Bronchial epithelial cell (primary cell): ENCODE results near the gene TSPAN1. TPM values are rescaled to one million over a fixed set of nuclear protein-coding genes. Genes with fewer than 3 reads are reported as not detected.
"Not testable (repeated sequence)": the region's sequence is repeated elsewhere in the genome, so short reads cannot be mapped to it uniquely, and the experiment has no call there.

Experiments used
- DNase-seq: peaks from one replicate; pipeline ENCODE4 v3.0.0-alpha.2; 2010; ENCODE audit warnings: low read depth
- FAIRE-seq: peaks from 2 replicates; lab custom pipeline; 2011; peaks lifted over from hg19 to GRCh38; lab: Jason Lieb, UNC
- H3K27me3 ChIP-seq: 2 replicates; pipeline ENCODE4 v1.5.1; 2011; ENCODE audit warnings: low read length; ENCODE audit not compliant: control insufficient read depth, insufficient read depth
- H3K36me3 ChIP-seq: 2 replicates; pipeline ENCODE4 v1.5.1; 2011; ENCODE audit warnings: low read length; ENCODE audit not compliant: control insufficient read depth, insufficient read depth
- H3K4me3 ChIP-seq: 2 replicates; pipeline ENCODE4 v1.5.1; 2011; ENCODE audit warnings: mild to moderate bottlenecking, low read depth, low read length, control low read depth
- CTCF ChIP-seq: IDR thresholded peaks from 2 replicates; pipeline ENCODE4 v1.5.1; 2011; ENCODE audit warnings: mild to moderate bottlenecking, moderate library complexity, low read length, control low read depth, inconsistent platforms; ENCODE audit not compliant: insufficient read depth, severe bottlenecking
- total RNA-seq: library from RNA; depleted of rRNA; stranded (reverse); fragments of >200 nt; gene quantifications from 2 replicates; pipeline ENCODE4 v1.2.1, GENCODE V29; 2014

TSPAN1 gene
- total RNA-seq, 1 donor from 2014 or later, result 42.1 TPM

- Histone ChIP-seq H3K36me3 (peaks cover 3% of the 10 kb centered on the region), H3K4me3 (no peak overlapping the region), H3K27me3 (no peaks in the 10 kb centered on the region)
- TF ChIP-seq CTCF, result no peak
- FAIRE-seq (no peak), DNase-seq (no peak)
Observed at GRCh38 chr1:46224966-46225365, 50.1 kb downstream of the TSPAN1 start.

- not testable (repeated sequence) for FAIRE-seq, H3K27me3 ChIP-seq, DNase-seq, H3K36me3 ChIP-seq, H3K4me3 ChIP-seq
Observed at GRCh38 chr1:46231231-46231630, 56.3 kb downstream of the TSPAN1 start.

Other genes starting within 250 kb of the TSPAN1 start
- 1.8 and 4.0 TPM in 2 replicates for gene PIK3R3, start 42.5 kb upstream of the TSPAN1 start, total RNA-seq
- gene P3R3URF, start 1.4 kb downstream of the TSPAN1 start, total RNA-seq, result not detected in 2 replicates
- gene POMGNT1, start 23.3 kb downstream of the TSPAN1 start, total RNA-seq, result 48.1 and 54.8 TPM in 2 replicates
- 4.5 and 5.5 TPM in 2 replicates for gene LURAP1, start 28.2 kb downstream of the TSPAN1 start, total RNA-seq
- 0.13 and 0.26 TPM in 2 replicates for gene RAD54L, start 72.7 kb downstream of the TSPAN1 start, total RNA-seq
- gene LRRC41, start 128.5 kb downstream of the TSPAN1 start, total RNA-seq, result 53.7 and 71.6 TPM in 2 replicates
- gene UQCRH, start 128.6 kb downstream of the TSPAN1 start, total RNA-seq, result 534 and 762 TPM in 2 replicates
- gene NSUN4, start 165.7 kb downstream of the TSPAN1 start, total RNA-seq, result 9.0 and 12.0 TPM in 2 replicates
- gene FAAH, start 219.2 kb downstream of the TSPAN1 start, total RNA-seq, result 10.2 and 10.5 TPM in 2 replicates